ENCODE measurements around the gene GPR143. TPM values are rescaled to one million over a fixed set of nuclear protein-coding genes. Genes with fewer than 3 reads are reported as not detected.

Gene GPR143
- total RNA-seq, 1 donor from 2014 or later = not detected

- peak; percentile 72 for DNase-seq (ENCODE audit: low spot score)
Measured at GRCh38 chrX:9676306-9676705, 89.3 kb downstream of the GPR143 start.

Other genes with a start within 250 kb of the GPR143 start
- gene SHROOM2, start 20.6 kb upstream of the GPR143 start, total RNA-seq = 0.58 TPM
- not detected for gene CLDN34, start 201.5 kb upstream of the GPR143 start, total RNA-seq